Peyer's patch (tissue), 4 donors: ENCODE measurements around the gene PCBP3. TPM values are rescaled to one million over a fixed set of nuclear protein-coding genes. Genes with fewer than 3 reads are reported as not detected.

Source experiments
- DNase-seq, 3 donors: peaks; one replicate each; pipeline ENCODE4 v3.0.0-alpha.2; 2017 to 2019
- H3K27ac ChIP-seq, 4 donors: fragments of 200-600 bp; sonication (generic); one replicate each; pipeline ENCODE4 v1.5.1; 2016 to 2019
- H3K27me3 ChIP-seq, 2 donors: fragments of 200-600 bp; sonication (generic); one replicate each; pipeline ENCODE4 v1.5.1; 2019
- H3K36me3 ChIP-seq, 3 donors: fragments of 200-600 bp; sonication (generic); one replicate each; pipeline ENCODE4 v1.5.1; 2016 to 2019
- H3K4me1 ChIP-seq, 4 donors: fragments of 200-600 bp; sonication (generic); one replicate each; pipeline ENCODE4 v1.5.1; 2016 to 2019
- H3K4me3 ChIP-seq, 4 donors: fragments of 200-600 bp; sonication (generic); 1 replicate in 3 of 4; 2 replicates in 1 of 4; pipeline ENCODE4 v1.5.1; 2016 to 2019; ENCODE audit warnings: mild to moderate bottlenecking in 1 of 4
- H3K9me3 ChIP-seq, 4 donors: fragments of 200-600 bp; sonication (generic); one replicate each; pipeline ENCODE4 v1.5.1; 2016 to 2019; ENCODE audit warnings: mild to moderate bottlenecking in 1 of 4
- CTCF ChIP-seq, 6 experiments: fragments of 450-650 bp in 4 of 6; fragments of 200-600 bp in 2 of 6; sonication (generic) in 1 of 6; IDR thresholded peaks; one replicate each; pipeline ENCODE4 v1.5.1; 2017 to 2019; ENCODE audit warnings: antibody characterized with exemption in 6 of 6, mild to moderate bottlenecking in 3 of 6, moderate library complexity in 1 of 6
- POLR2A ChIP-seq, 2 donors: fragments of 450-650 bp; IDR thresholded peaks; one replicate each; pipeline ENCODE4 v1.5.1; 2017; ENCODE audit warnings: antibody characterized with exemption in 2 of 2, mild to moderate bottlenecking in 2 of 2, moderate library complexity in 2 of 2
- total RNA-seq, 4 donors: library from RNA; depleted of rRNA; stranded (reverse); fragments of >200 nt; gene quantifications; one replicate each; pipeline ENCODE4 v1.1.0, GENCODE V29; 2016

The PCBP3 gene
- total RNA-seq, 4 donors from 2014 or later, result 1.1 to 6.0 (median 4.4) TPM; not detected in 1

GRCh38 chr21:45801989-45802388 lies 158.5 kb downstream of the PCBP3 start:
- Histone ChIP-seq H3K4me1 (no peaks in the 10 kb centered on the region), H3K36me3 (no peaks in the 10 kb centered on the region), H3K27ac (no peak overlapping the region), H3K4me3 (no peak overlapping the region), H3K27me3 (no peaks in the 10 kb centered on the region), H3K9me3 (no peaks in the 10 kb centered on the region)
- TF ChIP-seq POLR2A (IDR thresholded peaks at IDR 0.05) (no peak), CTCF (IDR thresholded peaks at IDR 0.05) (no peak)
- DNase-seq, result no peak

DNA sequence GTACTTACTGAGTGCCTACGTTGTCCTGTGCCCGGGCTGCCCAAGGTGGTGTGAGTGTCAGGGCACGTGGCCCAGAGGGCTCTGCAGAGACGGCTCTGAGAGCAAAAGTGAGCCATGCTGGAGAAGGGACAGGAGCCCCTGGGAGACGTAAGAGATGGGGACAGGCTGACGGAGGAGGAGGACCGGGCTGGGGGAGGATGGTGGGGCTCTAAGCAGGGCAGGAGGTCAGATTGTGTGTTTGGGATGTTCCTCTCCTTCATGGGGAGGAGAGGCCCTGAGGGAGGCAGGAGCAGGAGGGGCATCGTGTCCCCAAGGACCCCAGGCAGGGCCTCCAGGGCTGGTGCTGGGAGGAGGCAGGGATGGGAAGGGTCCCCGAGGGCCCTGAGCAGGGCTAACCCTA lies 158.9 kb downstream of the PCBP3 start:
- Histone ChIP-seq H3K9me3 (no peaks in the 10 kb centered on the region), H3K4me1 (no peaks in the 10 kb centered on the region), H3K4me3 (no peak overlapping the region), H3K27me3 (no peaks in the 10 kb centered on the region), H3K36me3 (no peaks in the 10 kb centered on the region), H3K27ac (no peak overlapping the region)
- TF ChIP-seq CTCF (IDR thresholded peaks at IDR 0.05) (no peak), POLR2A (IDR thresholded peaks at IDR 0.05) (no peak)
- DNase-seq, result no peak

- DNase-seq, result no peak
Measured at GRCh38 chr21:45802956-45803617, 159.6 kb downstream of the PCBP3 start.

GRCh38 chr21:45803618-45804340 lies 160.3 kb downstream of the PCBP3 start:
- Histone ChIP-seq H3K36me3 (no peaks in the 10 kb centered on the region), H3K4me3 (no peak overlapping the region), H3K27me3 (no peaks in the 10 kb centered on the region), H3K27ac (no peak overlapping the region), H3K9me3 (no peaks in the 10 kb centered on the region), H3K4me1 (no peaks in the 10 kb centered on the region)
- DNase-seq, result no peak
- no peak for TF ChIP-seq POLR2A (IDR thresholded peaks at IDR 0.05)
- TF ChIP-seq CTCF (IDR thresholded peaks at IDR 0.05), result no peak

More at GRCh38 chr21:45802956-45803617, 159.6 kb downstream of the PCBP3 start:
- Histone ChIP-seq H3K4me1 (no peaks in the 10 kb centered on the region), H3K36me3 (no peaks in the 10 kb centered on the region), H3K4me3 (no peak overlapping the region), H3K9me3 (no peaks in the 10 kb centered on the region), H3K27ac (no peak overlapping the region), H3K27me3 (no peaks in the 10 kb centered on the region)
- TF ChIP-seq POLR2A (IDR thresholded peaks at IDR 0.05), result no peak
- TF ChIP-seq CTCF (IDR thresholded peaks at IDR 0.05), result no peak

DNA sequence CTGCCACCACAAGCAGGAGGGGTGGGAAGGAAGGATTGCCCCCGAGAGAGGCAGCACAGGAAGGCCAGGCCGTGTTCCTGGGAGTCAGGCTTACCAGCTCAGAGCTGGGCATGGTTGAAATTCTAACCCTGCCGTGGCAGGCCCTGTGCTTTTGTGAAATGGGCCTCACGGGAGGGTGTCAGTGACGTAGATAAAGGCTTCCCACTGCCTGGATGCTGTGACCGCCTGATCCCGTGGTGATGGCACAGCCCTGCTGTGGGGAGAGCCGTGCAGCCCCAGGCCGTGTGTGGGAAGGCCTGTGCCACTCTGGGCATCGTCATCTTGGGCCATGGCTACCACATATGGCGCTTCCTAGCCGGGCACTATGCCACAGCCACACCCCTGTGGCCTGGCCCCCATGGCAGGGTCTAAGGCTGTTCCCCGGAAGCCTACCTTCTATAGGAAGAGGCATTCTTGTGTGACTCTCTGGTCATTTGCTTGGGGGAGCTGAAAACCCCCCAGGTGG lies 161.3 kb downstream of the PCBP3 start:
- no peak overlapping the region for H3K27ac ChIP-seq
- no peak for TF ChIP-seq CTCF (IDR thresholded peaks at IDR 0.05)
- TF ChIP-seq POLR2A (IDR thresholded peaks at IDR 0.05), result no peak
- no peak overlapping the region for H3K4me3 ChIP-seq
- H3K9me3 ChIP-seq, result no peaks in the 10 kb centered on the region
- H3K36me3 ChIP-seq, result no peaks in the 10 kb centered on the region
- H3K27me3 ChIP-seq, result no peaks in the 10 kb centered on the region
- H3K4me1 ChIP-seq, result no peaks in the 10 kb centered on the region
- no peak for DNase-seq
